ENCODE results near the gene KIAA0753.
A peak's percentile ranks its signal among the peaks of the same experiment; 100 is the strongest.

The KIAA0753 gene

DNA sequence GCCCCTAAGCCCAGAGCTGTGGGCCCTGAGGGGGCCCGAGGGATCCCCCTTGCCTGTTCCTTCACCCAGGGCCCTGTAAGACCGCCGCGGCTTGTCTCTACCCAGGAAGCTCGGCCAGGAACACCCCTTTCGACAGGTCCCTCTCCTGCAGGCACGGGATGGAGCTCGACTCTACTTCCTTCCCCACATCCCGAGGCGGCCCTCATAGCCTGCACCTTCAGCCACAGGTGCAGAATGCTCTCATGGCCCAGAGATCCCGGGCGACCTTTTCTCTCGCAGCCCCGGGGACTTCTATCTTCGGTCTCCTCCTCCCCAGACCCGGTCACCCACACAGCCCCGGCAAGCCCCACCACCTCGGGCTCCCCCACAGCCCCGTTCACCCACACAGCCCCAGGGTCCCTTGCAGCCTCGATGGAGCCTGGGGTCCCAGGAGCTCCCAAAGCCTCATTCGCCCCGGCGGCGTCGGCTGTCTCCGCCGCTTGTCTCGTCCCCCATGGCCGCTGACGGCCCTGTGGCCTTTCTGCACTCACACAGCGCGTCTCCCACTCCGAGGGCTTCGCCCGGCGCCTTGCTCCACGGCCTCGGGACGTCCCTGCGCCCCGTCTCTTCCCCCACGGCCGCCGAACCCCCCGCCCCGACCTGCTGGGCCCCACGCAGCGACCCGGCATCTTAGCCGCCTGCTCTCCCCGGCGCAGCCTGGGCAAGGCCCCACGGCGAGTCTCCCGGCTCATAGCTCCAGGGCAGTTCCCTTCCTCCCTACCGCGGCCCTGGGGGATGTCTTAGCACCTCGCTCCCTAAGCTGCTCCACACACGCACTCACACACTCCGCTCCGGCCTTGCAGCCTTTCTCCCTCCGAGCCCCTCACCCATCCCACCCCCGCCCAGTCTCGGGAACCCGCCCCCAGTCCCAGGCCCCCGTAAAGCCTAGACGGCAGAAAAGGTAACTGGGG is 650 bp downstream of the KIAA0753 start:
- peak; percentile 54 for DNase-seq

DNA sequence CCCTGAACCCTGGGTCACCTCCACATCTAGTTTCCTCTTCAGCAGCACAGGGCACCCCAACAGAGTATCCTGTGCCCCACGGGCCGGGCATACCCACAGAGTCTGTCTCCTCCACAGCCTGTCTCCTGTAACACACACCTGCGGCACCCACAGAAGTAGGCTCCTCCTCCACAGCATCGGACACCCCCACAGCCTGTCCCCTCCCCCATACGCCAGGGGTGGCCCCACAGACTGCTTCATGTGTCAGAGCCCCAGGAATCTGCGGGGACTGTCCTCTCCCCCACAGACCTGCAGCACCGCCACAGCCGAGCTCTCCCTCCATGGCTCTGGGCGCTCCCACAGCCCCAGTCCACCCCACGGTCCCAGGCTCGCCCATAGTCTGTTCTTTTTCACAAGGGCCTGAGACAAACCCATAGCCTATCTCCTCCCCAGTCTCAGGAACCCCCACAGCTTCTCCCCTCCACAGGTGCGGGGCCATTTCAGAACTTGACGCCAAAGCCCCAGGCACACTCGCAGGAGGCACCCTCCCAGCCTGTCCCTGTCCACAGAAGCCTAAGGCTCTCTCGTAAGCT is 1.4 kb downstream of the KIAA0753 start:
- no peak for DNase-seq

DNA sequence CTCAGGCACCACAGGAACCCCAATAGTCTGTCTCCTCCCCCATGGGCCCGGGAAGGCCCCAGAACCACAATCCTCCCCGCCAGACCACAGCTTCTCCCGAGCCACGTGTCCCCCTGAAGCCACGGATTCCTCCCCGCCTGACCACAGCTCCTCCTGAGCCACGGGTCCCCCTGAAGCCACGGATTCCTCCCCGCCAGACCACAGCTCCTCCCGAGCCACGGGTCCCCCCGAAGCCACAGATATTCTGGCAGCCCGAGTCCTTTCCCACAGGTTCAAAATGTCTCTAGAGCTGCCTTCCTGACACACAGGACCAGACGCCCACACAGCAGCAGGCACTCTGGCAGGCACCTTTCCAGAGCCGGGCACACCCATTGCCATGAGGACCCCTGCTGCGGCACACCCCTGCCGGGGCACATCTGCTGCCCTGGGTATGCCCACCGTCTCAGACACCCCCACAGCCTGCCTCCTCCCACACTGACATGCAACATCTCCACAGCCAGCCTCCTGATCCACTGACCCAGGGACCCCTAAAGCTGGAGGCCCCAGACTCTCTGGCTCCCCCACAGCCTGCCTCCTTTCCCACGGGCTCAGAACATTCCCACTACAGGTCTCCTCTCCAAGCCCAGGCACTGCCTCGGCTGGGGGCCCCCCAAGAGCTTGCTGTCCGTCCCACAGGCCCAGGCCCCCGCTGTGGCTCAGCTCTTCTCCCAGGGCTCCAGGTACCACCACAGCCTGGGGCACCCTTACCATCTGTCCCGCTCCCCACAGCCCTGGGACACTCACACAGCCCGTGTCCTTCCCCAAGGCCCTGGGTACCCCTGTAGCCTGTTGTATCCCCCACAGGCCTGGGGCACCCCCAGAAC is 2.2 kb downstream of the KIAA0753 start:
- DNase-seq = no peak

DNA sequence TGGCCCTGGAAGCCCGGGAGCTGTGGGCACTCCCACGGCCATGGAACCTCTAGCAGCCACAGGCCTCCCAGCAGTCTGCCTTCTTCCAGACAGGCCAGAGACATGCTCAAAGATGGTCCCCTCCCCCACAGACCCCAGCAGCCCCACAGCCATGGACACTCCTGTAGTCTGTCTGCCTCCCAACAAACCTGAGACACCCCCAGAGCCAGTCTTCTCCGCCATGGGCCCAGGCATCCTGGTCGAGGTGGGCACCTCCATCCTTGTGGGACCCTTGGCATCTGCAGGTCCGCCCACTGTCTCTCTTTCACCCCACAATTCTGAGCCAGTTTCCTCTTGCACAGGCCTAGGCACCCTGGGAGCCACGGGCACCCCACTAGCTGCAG is 3.1 kb downstream of the KIAA0753 start:
- no peak for DNase-seq

DNA sequence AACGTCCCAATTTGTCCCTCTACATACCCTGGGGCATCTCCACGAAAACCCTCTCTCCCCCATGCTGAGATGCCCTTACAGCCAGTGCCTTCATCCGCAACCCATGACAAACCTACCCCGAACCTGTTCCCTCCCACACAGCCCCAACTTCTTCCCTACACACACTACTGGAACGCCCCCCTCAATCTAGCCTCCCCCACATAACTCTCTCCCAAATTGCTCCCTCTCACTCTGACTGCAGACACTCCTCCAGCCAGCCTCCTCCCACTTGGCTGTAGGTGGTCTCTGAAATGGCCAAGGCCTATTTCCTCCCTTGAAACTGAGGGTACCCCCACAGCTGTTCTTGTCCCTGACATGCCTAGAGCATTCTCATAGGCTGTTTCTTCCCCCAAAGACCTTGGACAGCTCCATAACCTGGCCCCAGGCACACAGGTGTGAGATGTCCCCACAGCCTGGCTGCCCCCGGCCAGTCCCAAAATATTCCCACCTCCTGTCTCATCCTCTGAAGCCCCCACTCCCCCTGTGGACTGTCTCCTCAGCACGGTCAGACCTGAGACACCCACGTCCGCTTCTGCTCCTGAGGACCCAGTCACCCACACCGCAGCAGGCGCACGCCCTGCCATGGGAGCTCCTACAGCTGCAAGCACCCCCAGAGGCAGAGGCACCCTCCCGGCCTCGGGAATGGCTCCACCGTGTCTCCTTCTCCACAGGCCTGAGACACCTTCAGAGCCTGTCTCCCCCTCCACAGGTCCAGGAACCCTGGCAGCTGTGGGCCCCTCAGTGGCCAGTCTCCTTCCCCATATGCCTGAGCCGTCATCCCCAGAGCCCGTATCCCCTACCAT is 3.7 kb downstream of the KIAA0753 start:
- no peak for DNase-seq

DNA sequence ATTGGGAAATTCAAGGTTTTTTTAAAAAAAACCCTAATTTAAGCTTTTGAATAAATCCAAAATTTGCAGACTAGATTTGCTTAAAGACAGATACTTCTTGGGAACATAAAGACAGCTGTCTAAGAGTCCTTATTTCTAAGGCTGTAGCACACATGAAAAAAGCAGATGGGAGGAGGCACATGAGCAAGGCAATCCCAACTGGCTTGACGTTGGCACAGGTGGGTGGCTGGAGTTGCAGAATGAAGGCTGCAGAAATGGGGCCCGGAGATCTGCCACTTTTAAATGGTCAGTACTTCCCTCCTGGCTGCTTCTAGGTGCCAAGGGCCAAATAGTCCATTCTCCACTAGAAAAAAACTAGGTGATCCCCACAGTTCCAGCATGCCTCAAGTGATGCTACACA is 4.4 kb downstream of the KIAA0753 start:
- no peak for DNase-seq

DNA sequence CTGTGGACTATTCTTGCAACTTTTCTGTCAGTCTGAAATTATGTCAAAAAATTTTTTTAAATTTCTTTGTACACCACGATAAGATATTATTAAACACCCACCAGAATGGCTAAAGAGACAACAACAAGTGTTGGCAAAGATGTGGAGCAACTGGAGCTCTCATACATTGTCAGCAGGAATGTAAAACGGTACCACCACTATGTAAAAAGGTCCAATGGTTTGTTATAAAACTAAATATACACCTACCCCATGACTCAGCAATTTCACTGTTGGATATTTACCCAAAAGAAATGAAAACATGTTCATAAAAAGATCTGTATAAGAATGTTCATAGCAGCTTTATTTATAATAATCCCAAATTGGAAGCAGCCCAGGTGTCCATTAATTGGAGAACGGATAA is 7.2 kb downstream of the KIAA0753 start:
- no peak for DNase-seq

DNA sequence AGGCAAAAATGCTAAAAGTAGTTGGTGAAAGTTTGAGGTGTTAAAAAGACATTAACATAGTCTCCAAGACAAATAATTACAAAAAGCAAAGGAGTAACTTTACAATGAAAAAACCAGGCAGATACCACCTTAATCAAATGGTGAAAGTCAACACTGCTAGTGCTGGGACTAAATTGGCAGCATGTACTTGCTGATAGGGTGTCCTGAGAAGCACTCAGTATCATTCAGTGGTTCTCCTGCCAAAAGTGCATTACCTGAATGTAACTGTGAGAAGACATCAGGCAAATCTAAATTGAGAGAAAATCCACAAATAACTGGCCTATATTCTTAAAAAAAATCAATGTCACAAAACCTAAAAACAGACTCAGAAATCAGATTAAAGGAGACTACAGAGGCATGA is 8.0 kb downstream of the KIAA0753 start:
- no peak for DNase-seq

DNA sequence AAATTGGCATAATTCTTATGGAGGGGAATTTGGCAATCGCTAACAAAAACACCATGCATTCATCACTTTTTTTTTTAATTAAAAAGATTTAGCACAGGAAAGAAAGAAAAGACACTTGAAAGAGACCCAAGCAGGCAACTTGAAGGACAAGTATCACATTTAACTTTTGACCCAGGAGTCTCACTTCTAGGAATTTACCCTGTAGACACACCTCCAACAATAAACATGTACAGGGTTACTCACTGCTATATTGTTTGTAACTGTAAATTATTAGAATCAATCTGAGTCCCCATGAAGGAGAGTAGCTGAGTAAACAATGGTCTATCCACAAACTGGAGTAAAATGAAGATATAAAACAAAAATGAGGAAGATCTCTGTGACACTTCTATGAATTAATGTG is 10.1 kb downstream of the KIAA0753 start:
- DNase-seq = no peak

DNA sequence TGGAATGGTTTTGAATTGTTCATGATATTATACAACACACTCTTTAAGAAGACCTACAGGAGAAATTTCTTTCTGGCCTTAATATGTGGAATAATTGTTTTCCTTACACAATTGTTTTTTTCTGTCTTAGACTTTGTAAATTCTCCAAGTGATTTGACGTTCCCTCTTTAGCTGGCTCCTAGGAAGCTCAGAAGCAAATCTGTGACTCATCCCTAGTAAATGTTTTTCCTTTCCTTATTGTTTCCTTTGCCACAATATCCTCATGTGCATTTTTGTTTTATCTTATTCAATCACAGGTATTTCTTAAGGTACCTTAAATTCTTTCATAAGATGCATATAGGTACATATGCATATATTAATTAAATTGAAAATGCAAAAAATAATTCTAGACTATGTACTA is 13.5 kb downstream of the KIAA0753 start:
- DNase-seq = peak; percentile 30

DNA sequence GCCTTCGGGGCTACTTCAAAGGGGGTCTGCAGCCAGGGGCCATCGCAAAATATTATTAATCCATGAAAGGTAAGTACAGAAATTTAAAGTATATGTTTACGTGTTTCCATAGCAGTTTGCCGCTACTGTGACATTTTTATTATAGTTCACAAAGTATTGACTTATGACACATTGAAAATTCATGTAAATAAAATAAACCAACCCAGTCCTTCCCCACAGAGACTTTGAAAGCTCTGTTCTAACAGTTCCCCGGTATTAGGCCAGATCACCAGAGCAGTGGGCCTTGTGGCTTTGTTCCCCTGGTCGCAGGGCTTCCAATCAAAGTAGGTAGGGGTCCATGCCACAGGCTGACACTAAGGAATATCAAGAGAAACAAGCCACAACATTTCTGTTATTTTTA is 13.9 kb downstream of the KIAA0753 start:
- DNase-seq = peak; percentile 15

DNA sequence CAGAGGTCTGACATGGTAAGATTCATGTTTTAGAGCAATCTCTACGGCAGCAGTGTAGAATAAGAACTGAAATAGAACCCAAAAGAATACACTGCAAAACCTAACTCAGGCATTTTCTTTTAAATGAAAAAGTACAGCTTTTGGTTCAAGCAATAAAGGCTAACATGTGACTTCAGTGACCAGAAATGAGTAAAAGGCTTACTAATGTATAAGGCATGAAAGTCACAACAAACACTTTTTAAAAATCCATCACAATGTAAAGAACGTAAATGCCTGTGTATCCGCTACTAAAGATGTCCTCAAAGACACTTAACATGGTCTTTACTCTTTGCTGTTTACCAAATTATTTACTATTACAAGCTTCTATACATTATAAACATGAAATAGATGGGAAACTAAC is 16.6 kb downstream of the KIAA0753 start:
- DNase-seq = peak; percentile 37

DNA sequence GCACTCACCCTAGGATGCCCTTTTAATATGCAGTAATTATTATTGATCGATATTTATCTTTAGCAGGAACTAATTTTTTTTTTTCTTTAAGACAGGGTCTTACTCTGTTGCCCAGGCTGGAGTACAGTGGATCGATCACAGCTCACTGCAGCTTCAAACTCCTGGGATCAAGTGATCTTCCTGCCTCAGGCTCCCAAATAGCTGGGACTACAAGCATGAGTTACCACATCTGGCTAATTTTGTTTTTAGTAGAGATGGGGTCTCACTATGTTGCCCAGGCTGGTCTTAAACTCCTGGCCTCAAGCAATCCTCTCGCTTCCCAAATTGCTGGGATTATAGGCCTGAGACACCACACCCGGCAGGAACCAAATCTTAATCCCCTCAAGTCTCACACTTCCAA is 29.3 kb downstream of the KIAA0753 start:
- no peak for DNase-seq

DNA sequence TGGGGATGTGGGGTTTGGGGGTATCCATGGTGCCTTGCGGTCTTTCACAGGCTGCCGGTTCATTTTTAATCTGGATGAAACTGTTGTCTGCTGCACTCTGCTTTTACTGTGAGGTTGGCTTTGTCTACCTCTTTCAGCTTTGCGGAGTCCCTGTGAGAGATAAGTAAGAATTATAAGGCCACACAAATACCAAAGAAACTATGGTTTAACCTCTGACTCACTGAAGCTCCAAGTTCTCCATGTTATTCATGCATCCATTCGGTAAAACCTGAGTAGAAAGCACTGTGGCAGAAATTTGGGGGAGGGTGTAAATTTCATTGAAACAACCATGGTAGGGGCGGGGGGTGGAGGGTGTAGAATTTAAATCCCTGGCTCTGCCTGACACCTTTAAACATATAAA is 30.5 kb downstream of the KIAA0753 start:
- DNase-seq = no peak

DNA sequence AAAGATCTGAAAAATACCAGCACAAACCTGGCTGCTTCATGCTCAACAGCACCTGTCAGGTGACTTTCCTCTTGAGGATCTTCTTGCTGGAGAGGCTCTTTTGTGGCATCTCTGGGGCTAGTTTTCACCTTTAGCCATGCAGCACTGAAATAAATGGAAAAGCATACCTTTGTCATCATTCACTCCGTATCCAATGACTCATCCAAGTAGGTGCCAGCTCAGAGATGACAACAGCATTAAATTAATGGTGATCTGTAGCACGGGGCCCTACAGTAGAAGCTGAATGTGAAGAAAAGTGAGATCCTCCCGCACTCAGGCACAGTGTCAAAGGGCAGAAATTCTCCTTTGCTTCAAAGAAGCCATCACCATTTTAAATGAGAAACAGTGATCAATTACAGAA is 32.2 kb downstream of the KIAA0753 start:
- DNase-seq = peak; percentile 13

DNA sequence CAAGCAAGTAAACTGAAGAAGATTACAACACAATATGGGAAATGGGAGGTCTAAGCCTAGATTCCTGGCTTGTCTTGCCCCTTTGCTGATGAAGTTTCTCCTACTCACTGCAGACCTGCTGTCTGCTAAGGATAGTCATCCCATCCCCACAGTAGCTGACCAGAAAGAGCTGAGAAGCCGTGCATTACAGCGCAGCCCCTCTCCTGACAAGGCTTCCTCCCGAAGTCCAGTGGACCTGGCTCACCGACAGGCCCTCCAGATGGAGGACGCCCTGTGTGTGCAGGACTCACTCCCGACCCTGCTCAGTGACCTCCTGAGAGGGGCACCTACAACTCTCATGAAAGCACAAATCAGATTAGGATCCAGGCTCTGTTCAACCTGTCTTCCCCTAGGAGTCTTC is 35.4 kb downstream of the KIAA0753 start:
- no peak for DNase-seq

DNA sequence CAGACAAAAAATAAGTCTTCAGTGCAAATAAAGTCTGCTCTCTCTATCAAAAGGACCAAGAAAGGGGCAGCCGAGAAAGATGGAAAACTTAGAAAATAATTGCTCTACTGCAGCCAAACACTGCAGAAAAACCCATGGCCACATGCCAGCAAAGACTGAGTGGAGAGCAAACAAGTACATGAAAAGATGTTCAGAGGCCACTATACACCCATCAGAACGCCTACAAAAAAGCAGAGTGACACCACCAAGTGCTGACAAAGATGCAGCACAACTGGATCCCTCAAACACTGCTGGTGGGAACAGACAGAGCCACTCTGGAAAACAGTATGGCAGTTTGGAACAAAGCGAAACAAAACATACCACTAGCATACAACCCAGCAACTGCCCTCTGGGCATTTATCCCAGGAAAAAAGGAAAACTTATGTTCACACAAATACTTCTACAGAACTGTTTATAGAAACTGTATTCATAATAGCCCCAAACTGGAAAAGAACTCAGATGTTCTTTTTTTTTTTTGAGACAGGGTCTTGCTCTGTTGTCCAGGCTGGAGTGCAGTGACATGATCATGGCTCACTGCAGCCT is 36.7 kb downstream of the KIAA0753 start:
- DNase-seq = no peak

DNA sequence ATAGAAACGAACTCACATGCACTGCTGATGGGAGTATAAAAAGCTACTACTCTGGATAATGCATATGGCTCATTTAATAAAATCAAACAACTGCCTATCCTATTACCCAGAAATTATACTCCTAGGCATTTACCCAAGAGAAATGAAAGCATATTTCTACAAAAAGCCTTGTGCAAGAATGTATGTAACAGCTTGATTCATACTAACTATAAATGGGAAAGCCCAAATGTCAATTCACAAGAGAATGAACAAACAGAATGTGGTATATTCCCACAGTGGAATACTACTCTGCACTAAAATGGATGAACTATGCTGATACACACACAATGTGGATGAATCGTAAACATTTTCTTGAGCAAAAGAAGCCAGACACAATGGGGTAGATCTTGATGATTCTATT is 38.4 kb downstream of the KIAA0753 start:
- DNase-seq = no peak

DNA sequence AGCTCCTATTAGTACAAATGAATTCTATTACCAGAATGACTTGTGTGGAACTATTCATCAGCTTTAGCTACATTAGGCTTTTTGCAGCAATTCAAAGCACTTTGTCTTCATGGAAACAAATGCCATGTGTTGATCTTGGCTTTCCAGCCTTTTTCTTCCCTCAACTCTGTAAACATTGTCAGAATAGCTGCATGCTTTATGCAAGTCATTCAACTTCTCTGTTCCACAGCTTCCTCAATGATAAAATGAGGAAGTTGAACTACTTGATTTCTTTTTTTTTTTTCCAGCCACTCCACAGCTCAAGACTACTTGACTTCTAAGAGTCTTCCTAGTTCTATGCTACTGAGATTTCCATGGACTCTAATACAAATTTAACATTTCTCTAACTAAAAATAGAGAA is 41.1 kb downstream of the KIAA0753 start:
- no peak for DNase-seq

DNA sequence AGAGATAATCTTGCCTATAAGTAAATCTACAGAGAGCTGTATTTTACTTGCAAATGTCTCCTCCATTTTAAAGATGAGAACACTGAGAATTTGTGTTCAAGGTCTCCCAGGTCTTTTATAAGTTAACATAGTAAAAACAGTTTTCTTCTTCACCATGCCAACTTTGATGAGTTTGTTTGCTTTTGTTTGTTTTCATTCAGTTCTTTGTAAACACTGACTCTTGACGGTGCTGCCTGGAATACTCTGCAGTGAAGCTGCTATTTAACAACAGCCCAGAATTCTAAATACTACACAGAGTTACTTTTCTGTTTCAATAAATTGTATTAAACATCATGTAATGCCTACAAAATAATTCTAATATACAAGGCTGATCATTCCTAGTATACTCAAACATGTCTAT is 42.8 kb downstream of the KIAA0753 start:
- DNase-seq = no peak

DNA sequence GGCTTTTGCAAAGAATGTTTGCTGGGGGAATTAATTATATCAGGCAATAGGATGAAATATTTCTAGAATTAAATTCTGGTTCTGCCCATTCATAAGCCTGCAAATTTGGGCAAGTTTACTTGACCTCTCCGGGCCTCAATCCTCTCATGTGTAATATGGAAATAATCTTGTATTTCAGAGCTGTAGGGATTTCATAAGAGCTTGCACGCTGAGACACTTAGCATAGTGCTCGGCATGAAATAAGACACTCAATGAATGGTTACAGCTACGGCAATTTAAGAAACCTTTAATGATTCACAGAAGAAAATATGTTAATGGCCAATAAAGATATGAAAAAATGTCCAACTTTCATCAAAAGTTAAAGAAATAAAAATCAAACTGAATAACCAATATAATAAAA is 43.6 kb downstream of the KIAA0753 start:
- DNase-seq = no peak

DNA sequence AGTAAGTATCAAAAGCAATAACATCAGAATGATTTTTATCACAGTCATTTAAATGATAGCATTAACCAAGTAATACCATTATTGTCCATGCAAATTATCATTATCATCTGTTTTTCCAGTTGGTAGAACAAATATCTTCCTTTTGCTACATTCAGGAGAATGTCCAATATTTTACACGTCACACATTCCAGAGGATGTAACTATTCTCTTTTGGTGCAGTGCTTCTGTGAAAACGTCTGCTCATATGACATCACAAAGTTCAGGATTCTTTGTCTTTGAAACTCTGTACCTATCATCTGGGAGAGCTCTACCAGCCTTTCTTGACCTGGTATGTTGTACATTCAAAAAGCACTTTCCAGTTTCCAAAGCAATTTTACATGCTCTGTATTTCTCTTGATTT is 44.0 kb downstream of the KIAA0753 start:
- no peak for DNase-seq
